Measurements from ENCODE around the gene RPL11.

DNA sequence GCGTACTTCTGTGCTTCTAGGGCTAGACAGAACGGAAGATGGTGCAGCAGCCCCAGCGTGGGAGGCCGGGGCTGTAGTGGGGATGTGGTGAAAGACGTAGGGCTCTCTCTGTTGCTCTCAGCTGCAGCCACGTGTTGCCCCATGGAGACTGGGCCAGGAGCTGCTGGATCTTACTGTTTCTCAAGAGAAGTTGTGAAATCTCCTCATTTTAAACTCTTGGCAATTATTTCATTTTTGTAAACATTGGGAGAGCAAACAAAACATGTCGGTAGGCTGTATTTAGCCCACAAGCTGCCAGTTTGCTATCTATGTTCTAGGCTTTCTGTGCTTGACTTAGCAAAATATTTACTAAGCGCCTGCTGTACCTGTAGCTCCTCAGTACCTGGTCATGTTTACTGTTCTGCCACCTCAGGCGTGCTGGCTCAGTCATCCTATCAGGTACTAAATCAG, 35.8 kb downstream of the RPL11 start:
- TF ChIP-seq, protein P1, sequence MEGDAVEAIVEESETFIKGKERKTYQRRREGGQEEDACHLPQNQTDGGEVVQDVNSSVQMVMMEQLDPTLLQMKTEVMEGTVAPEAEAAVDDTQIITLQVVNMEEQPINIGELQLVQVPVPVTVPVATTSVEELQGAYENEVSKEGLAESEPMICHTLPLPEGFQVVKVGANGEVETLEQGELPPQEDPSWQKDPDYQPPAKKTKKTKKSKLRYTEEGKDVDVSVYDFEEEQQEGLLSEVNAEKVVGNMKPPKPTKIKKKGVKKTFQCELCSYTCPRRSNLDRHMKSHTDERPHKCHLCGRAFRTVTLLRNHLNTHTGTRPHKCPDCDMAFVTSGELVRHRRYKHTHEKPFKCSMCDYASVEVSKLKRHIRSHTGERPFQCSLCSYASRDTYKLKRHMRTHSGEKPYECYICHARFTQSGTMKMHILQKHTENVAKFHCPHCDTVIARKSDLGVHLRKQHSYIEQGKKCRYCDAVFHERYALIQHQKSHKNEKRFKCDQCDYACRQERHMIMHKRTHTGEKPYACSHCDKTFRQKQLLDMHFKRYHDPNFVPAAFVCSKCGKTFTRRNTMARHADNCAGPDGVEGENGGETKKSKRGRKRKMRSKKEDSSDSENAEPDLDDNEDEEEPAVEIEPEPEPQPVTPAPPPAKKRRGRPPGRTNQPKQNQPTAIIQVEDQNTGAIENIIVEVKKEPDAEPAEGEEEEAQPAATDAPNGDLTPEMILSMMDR (IDR thresholded peaks at IDR 0.05 in 4 of 5, conservative IDR thresholded peaks at IDR 0.05 in 1 of 5) = no peak
- no peak for TF ChIP-seq POLR2A (IDR thresholded peaks at IDR 0.05)

All from gastrocnemius medialis (tissue), 4 donors.